Natural killer cell (primary cell): ENCODE data around the gene PID1. TPM values are rescaled to one million over a fixed set of nuclear protein-coding genes. Genes with fewer than 3 reads are reported as not detected.

Experiments used
- ATAC-seq, 3 donors: fragments of 150-1000 bp in 2 of 3; fragments of 200-7000 bp in 1 of 3; cut with Tn5 transposase; 1 replicate in 1 of 3; 2 replicates in 2 of 3; pipeline ENCODE4 v1.10.0; 2021; ENCODE audit warnings: mild to moderate bottlenecking in 2 of 3, moderate library complexity in 2 of 3
- DNase-seq, 2 donors: peaks; one replicate each; pipeline versions ENCODE4 v3.0.0 to v3.0.0-alpha.2; 2013 to 2021; ENCODE audit warnings: mixed read lengths in 1 of 2
- H3K27ac ChIP-seq: one replicate; pipeline ENCODE4 v1.5.1; 2013; ENCODE audit warnings: mild to moderate bottlenecking, low read length
- H3K27me3 ChIP-seq: one replicate; pipeline ENCODE4 v1.6.1; 2013; ENCODE audit warnings: low read length; ENCODE audit not compliant: control insufficient read depth, insufficient read depth
- H3K36me3 ChIP-seq: one replicate; pipeline ENCODE4 v1.6.1; 2013; ENCODE audit warnings: low read length; ENCODE audit not compliant: control insufficient read depth, insufficient read depth
- H3K4me1 ChIP-seq: one replicate; pipeline ENCODE4 v1.6.1; 2013; ENCODE audit warnings: low read length; ENCODE audit not compliant: control insufficient read depth, insufficient read depth
- H3K4me3 ChIP-seq: one replicate; pipeline ENCODE4 v1.5.1; 2013; ENCODE audit warnings: low read length
- H3K9me3 ChIP-seq: one replicate; pipeline ENCODE4 v1.6.1; 2013; ENCODE audit warnings: low read length; ENCODE audit not compliant: control insufficient read depth, insufficient read depth
- H3K27ac Mint-ChIP-seq, 2 donors: one replicate each; pipeline ENCODE4 v1.8.0; 2022; ENCODE audit warnings: mild to moderate bottlenecking in 2 of 2, mixed read lengths in 2 of 2, moderate library complexity in 1 of 2
- H3K27me3 Mint-ChIP-seq, 2 donors: one replicate each; pipeline ENCODE4 v1.8.0; 2022; ENCODE audit warnings: low read depth in 2 of 2, mixed read lengths in 2 of 2
- H3K36me3 Mint-ChIP-seq: one replicate; pipeline ENCODE4 v1.8.0; 2022; ENCODE audit warnings: mixed read lengths
- H3K4me1 Mint-ChIP-seq, 2 donors: one replicate each; pipeline ENCODE4 v1.8.0; 2022; ENCODE audit warnings: mixed read lengths in 2 of 2
- H3K4me3 Mint-ChIP-seq: one replicate; pipeline ENCODE4 v1.8.0; 2022; ENCODE audit warnings: mild to moderate bottlenecking, moderate library complexity, mixed read lengths
- H3K9me3 Mint-ChIP-seq, 2 donors: one replicate each; pipeline ENCODE4 v1.8.0; 2022; ENCODE audit warnings: mixed read lengths in 2 of 2
- CTCF ChIP-seq: fragments of 200-600 bp; IDR thresholded peaks from one replicate; pipeline ENCODE4 v1.8.0; 2022; ENCODE audit warnings: antibody characterized with exemption
- WGBS: methylation state at CpG from one replicate; pipeline ENCODE4 v1.1.7; 2013; ENCODE audit warnings: missing lambda C conversion rate; ENCODE audit not compliant: insufficient coverage; 5-methylcytosine and 5-hydroxymethylcytosine counted together
- intact Hi-C: fragments of 100-400 bp; cut with micrococcal nuclease; formaldehyde crosslinking; loops from one replicate; pipeline ENCODE4 v1.14.2; 2022
- total RNA-seq, 4 donors: library from RNA; stranded (reverse); fragments of 120-200 nt in 1 of 4; gene quantifications; one replicate each; pipeline versions ENCODE4 v1.2.3 to v1.2.4, GENCODE V29; 2013 to 2022

Gene PID1
- total RNA-seq, 3 donors from 2014 or later (not counting 1 experiment from before 2014, with no cell fraction given) = 0.56 to 3.0 (median 1.0) TPM

- DNase-seq (no peak), ATAC-seq (no peak)
- Mint-ChIP-seq H3K27ac (no peak overlapping the region), H3K9me3 (peaks cover 1 to 2% of the 10 kb centered on the region in 2 donors), H3K4me3 (no peak overlapping the region), H3K36me3 (no peaks in the 10 kb centered on the region), H3K4me1 (no peaks in the 10 kb centered on the region), H3K27me3 (no peaks in the 10 kb centered on the region)
- no peaks in the 10 kb centered on the region for H3K9me3 ChIP-seq
- intact Hi-C loops = no loop called here
- H3K4me1 ChIP-seq = no peaks in the 10 kb centered on the region
- no peaks in the 10 kb centered on the region for H3K27me3 ChIP-seq
- no peak overlapping the region for H3K27ac ChIP-seq
- WGBS = 61% methylated on average over 6 of the region's 6 CpGs
- H3K4me3 ChIP-seq = no peak overlapping the region
- no peak for TF ChIP-seq CTCF
- H3K36me3 ChIP-seq = no peaks in the 10 kb centered on the region
These were observed 26.2 kb upstream of the PID1 start for GRCh38 chr2:229297247-229297646.

- 93% methylated on average over 3 of the region's 3 CpGs for WGBS
- Histone ChIP-seq H3K4me3 (no peak overlapping the region), H3K36me3 (no peaks in the 10 kb centered on the region), H3K27me3 (no peaks in the 10 kb centered on the region), H3K4me1 (no peaks in the 10 kb centered on the region), H3K9me3 (no peaks in the 10 kb centered on the region), H3K27ac (no peak overlapping the region)
- ATAC-seq (no peak), DNase-seq (no peak)
- H3K4me3 Mint-ChIP-seq = no peak overlapping the region
- H3K27ac Mint-ChIP-seq = no peak overlapping the region
- peaks cover 2% of the 10 kb centered on the region in 2 donors for H3K9me3 Mint-ChIP-seq
- H3K36me3 Mint-ChIP-seq = no peaks in the 10 kb centered on the region
- H3K4me1 Mint-ChIP-seq = no peaks in the 10 kb centered on the region
- H3K27me3 Mint-ChIP-seq = no peaks in the 10 kb centered on the region
- no peak for TF ChIP-seq CTCF
- intact Hi-C loops = no loop called here
These were observed 25.4 kb upstream of the PID1 start for GRCh38 chr2:229296536-229296935.

- DNase-seq = no peak
- H3K27me3 ChIP-seq = no peaks in the 10 kb centered on the region
- Mint-ChIP-seq H3K4me1 (no peaks in the 10 kb centered on the region), H3K36me3 (no peaks in the 10 kb centered on the region), H3K9me3 (peaks cover 2% of the 10 kb centered on the region in 2 donors), H3K27me3 (no peaks in the 10 kb centered on the region), H3K27ac (no peak overlapping the region), H3K4me3 (no peak overlapping the region)
- no peak for ATAC-seq
- no peak overlapping the region for H3K27ac ChIP-seq
- no peak for TF ChIP-seq CTCF
- no peaks in the 10 kb centered on the region for H3K9me3 ChIP-seq
- H3K4me1 ChIP-seq = no peaks in the 10 kb centered on the region
- no peak overlapping the region for H3K4me3 ChIP-seq
- intact Hi-C loops = no loop called here
- H3K36me3 ChIP-seq = no peaks in the 10 kb centered on the region
These were observed 24.9 kb upstream of the PID1 start for GRCh38 chr2:229296016-229296415.

- Histone ChIP-seq H3K27me3 (no peaks in the 10 kb centered on the region), H3K4me1 (no peaks in the 10 kb centered on the region), H3K4me3 (no peak overlapping the region), H3K36me3 (no peaks in the 10 kb centered on the region), H3K27ac (no peak overlapping the region), H3K9me3 (peaks cover 3% of the 10 kb centered on the region)
- WGBS = no CpG with 5 or more reads among the region's 1 CpG
- Mint-ChIP-seq H3K4me1 (no peaks in the 10 kb centered on the region), H3K27ac (no peak overlapping the region), H3K36me3 (no peaks in the 10 kb centered on the region), H3K27me3 (no peaks in the 10 kb centered on the region), H3K4me3 (no peak overlapping the region), H3K9me3 (peaks cover 8% of the 10 kb centered on the region in 2 donors)
- no peak for TF ChIP-seq CTCF
- DNase-seq = no peak
- ATAC-seq = no peak
- intact Hi-C loops = no loop called here
These were observed 16.7 kb upstream of the PID1 start for GRCh38 chr2:229287823-229288222.
